Smooth muscle cell of the brain vasculature (primary cell): ENCODE measurements around the gene HS6ST3.
"Not testable (repeated sequence)": the region's sequence is repeated elsewhere in the genome, so short reads cannot be mapped to it uniquely, and the experiment has no call there.

ENCODE experiments used
- DNase-seq: peaks from one replicate; pipeline ENCODE4 v3.0.0-alpha.2; 2012; ENCODE audit warnings: low read depth, low spot score

The HS6ST3 gene

GRCh38 chr13:96089749-96090239 is at the start of gene HS6ST3:
HS6ST3 (plus strand) TSS chr13:96090107.
- DNase-seq: no peak

- DNase-seq: no peak
Observed at GRCh38 chr13:96041326-96042110, 48.4 kb upstream of the HS6ST3 start.

GRCh38 chr13:96044238-96044637 is 45.7 kb upstream of the HS6ST3 start:
- no peak for DNase-seq

GRCh38 chr13:96046449-96047126 is 43.3 kb upstream of the HS6ST3 start:
- not testable (repeated sequence) for DNase-seq

- DNase-seq: not testable (repeated sequence)
Observed at GRCh38 chr13:96050955-96051354, 39.0 kb upstream of the HS6ST3 start.

GRCh38 chr13:96051491-96051890 is 38.4 kb upstream of the HS6ST3 start:
- DNase-seq: not testable (repeated sequence)

GRCh38 chr13:96051946-96052345 is 38.0 kb upstream of the HS6ST3 start:
- DNase-seq: not testable (repeated sequence)

- no peak for DNase-seq
Observed at GRCh38 chr13:96052656-96053002, 37.3 kb upstream of the HS6ST3 start.

- DNase-seq: peak; percentile 82
Observed at GRCh38 chr13:96053003-96053703, 36.8 kb upstream of the HS6ST3 start, which contains the start of gene UGGT2. UGGT2 (minus strand) TSS chr13:96053401; CDS start chr13:96053312, 89 bp downstream.

GRCh38 chr13:96065849-96066248 is 24.1 kb upstream of the HS6ST3 start:
- DNase-seq: no peak

- DNase-seq: no peak
Observed at GRCh38 chr13:96068729-96069128, 21.2 kb upstream of the HS6ST3 start.

GRCh38 chr13:96071504-96071903 is 18.4 kb upstream of the HS6ST3 start:
- DNase-seq: no peak

GRCh38 chr13:96072392-96072791 is 17.5 kb upstream of the HS6ST3 start:
- DNase-seq: no peak

GRCh38 chr13:96075953-96076543 is 13.9 kb upstream of the HS6ST3 start:
- DNase-seq: no peak

- DNase-seq: no peak
Observed at GRCh38 chr13:96080676-96081075, 9.2 kb upstream of the HS6ST3 start.

- no peak for DNase-seq
Observed at GRCh38 chr13:96081888-96082287, 8.0 kb upstream of the HS6ST3 start.

- DNase-seq: no peak
Observed at GRCh38 chr13:96082640-96083039, 7.3 kb upstream of the HS6ST3 start.

GRCh38 chr13:96086736-96087135 is 3.2 kb upstream of the HS6ST3 start:
- no peak for DNase-seq

- no peak for DNase-seq
Observed at GRCh38 chr13:96089139-96089538, 768 bp upstream of the HS6ST3 start.

GRCh38 chr13:96090240-96091101 is 564 bp downstream of the HS6ST3 start:
- no peak for DNase-seq
